GM04504 (cell line): ENCODE results near the gene PRDM16.

Source experiments
- DNase-seq: peaks from one replicate; pipeline ENCODE4 v3.0.0-alpha.2; 2012; ENCODE audit warnings: low read depth

Gene PRDM16

GRCh38 chr1:3306583-3307291 is 237.7 kb downstream of the PRDM16 start:
- peak; percentile 63 for DNase-seq

- DNase-seq, result no peak
Observed at GRCh38 chr1:3307359-3307758, 238.4 kb downstream of the PRDM16 start.

DNA sequence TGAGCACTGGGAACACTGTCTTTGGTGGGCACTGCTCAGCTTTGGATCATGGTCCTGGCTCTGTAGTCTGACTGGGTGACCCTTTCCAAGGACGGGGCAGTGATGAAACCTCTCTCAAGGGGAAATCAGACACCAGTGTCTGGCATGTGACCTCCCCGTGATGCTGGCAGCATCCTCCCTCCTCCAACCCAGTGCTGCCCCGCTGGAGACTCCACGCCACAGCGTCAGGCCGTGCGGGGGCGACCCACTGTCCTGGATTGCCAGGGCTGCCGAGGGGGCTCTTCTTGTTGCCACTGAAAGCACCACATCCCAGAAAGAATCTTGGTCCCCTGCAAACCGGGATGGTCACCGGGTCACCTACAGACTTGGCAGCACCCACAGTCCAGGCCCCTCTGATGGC is 239.1 kb downstream of the PRDM16 start:
- DNase-seq, result no peak

DNA sequence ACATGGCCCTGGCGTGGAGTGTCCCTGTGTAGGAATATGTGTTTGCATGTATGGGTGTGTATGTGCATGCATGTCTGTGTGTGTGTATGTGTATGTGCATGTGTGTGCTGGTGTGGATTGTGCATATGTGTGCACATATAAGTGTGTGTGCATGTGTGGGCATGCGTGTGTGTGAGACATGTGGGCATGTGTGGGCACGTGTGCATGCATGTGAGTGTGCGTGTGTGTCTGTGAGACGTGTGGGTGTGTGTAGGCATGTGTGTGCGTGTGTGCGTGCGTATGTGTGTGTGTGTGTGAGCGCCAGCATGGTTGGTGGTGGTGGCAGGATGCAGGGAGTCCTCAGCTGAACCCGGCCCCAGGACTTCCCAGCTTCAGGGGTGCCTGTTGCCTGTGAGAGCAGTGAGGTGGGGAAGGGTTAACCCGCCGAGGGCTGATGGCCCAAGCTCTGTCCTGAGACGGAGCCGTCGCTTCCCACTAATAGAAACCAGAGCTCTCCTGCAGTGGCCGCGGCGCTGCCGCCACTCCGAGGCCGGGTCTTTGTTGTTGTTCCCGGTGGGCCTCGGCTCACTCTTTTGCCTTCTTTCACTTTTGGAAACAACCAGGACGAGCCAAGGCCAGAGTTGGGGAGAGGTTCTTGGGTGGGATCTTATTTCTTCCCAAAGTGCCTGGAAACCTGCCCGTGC is 241.9 kb downstream of the PRDM16 start:
- DNase-seq, result no peak

GRCh38 chr1:3311711-3312110 is 242.7 kb downstream of the PRDM16 start:
- DNase-seq, result no peak

- no peak for DNase-seq
Observed at GRCh38 chr1:3312310-3312897, 243.4 kb downstream of the PRDM16 start.

GRCh38 chr1:3312898-3313575 is 244.0 kb downstream of the PRDM16 start:
- DNase-seq, result peak; percentile 98

DNA sequence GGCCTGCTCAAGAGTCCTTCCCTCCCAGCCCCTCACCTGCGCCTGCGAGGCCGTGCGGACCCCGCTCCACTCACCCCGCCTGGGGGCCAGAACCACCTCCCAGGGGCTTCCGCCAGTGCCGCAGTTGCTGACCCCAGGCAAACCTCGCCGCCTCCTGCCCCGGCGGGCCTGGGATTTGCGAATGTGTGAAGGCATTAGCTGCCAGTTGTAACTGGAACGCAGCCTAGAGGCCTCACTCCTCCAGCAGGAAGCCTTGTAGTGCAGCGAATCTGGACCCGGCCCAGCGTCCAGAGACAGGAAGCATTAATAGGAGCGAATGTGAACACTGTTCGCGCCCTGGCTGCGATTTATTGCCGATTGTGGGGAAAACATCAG is 244.6 kb downstream of the PRDM16 start:
- DNase-seq, result peak; percentile 79

GRCh38 chr1:3314491-3315381 is 245.7 kb downstream of the PRDM16 start:
- peak; percentile 21 for DNase-seq

DNA sequence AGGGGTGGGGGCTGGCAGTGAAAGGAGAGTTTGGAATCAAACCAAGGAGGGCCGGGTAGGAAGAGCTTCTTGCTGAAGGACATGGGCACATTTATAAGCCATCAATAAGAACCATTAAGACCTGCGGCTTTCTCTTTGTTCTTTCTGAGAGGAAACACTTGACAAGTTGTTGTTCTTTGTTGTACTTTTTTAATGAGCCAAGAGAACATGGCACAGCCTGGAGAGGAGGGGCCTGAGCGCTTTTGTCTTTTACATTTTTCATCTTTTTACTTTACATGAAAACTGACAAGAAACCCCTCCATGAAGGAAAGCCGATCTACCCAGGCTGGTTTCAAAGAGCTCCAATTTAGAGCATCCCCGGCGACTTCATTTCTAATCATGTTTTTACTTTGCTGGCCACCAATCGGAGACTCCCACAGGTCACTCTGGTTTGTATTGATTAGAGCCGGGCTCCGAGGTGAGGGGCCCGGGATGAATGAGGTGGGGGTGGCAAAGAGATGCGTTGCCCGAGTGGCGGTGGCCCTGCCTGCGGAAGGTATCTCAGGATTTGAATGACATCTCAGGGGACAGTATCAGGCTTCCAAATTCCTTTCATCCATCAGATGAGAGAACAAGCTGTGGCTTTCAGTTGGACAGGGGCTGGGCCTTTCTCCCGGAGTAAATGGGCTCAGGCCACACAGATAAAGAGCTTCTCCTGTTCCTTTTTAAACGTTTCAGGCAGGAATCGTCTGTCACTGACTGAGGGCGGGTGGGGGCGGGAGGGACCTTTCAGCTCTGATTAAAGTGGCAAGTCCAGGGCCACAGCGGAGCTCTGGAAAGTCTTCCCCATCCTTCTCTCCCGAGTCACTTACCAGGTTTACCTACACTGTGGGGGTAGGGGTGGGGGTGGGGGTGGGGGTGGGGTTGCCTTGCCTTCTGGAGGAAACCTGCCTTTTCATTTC is 246.7 kb downstream of the PRDM16 start:
- no peak for DNase-seq

DNA sequence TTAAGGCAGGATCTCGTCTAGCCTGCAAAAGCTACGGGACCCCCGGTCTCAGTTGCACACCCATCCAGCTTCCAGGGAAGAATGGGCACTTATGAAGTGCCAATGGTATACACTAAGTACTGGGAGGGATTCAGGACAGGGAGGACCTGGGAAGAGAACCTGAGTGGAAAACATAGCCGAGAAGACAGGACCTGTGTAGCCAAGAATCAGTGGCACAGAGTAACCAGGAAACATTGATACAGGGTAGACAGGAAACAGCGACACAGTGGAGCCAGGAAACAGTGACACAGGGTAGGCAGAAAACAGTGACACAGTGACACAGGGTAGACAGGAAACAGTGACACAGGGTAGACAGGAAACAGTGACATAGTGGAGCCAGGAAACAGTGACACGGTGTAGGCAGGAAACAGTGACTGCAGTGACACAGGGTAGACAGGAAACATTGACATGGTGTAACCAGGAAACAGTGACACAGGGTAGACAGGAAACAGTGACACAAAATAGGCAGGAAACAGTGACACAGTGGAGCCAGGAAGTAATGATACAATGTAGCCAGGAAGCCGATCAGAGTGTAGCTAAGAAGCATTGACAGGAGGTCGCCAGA is 247.4 kb downstream of the PRDM16 start:
- no peak for DNase-seq

DNA sequence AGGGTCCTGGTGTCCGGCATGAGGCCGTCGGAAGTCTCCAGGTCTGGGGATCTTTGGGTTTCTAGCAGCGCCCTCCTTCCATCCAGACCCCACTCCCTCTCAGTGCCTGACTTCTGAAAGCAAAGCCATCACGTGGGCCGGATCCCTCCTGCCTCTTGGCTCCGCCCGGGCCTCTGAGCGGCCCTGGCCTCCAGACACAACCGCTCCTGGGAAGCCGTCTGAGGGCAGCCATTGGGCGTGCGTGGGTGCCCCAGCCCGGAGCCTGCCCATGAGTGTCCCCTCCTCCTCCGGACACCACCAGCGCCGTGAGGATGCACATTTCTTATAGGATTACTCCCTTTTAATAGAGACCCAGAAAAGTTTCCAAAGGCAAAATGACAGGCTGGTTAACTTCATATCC is 248.5 kb downstream of the PRDM16 start:
- no peak for DNase-seq

- DNase-seq, result no peak
Observed at GRCh38 chr1:3318329-3318728, 249.3 kb downstream of the PRDM16 start.

DNA sequence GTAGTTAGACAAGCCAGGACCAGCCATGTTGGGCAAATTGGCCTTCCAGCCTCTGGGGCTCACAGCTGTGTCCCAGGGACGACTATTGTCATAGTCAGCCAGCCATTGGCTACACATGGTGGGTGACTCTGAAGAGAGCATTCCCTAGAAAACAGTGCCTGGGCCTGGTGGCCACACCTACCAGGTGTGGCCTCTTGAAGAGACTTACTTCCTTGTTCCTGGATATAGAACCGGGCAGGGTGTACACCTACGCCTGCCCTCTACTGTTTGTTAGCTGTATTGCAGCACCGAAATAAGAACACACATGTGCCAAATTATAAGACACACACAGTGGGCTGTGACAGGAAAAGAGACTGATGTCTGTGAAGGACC is 250.9 kb downstream of the PRDM16 start:
- peak; percentile 13 for DNase-seq

- DNase-seq, result no peak
Observed at GRCh38 chr1:3320246-3321152, 251.5 kb downstream of the PRDM16 start.

GRCh38 chr1:3321559-3322449 is 252.8 kb downstream of the PRDM16 start:
- DNase-seq, result no peak

DNA sequence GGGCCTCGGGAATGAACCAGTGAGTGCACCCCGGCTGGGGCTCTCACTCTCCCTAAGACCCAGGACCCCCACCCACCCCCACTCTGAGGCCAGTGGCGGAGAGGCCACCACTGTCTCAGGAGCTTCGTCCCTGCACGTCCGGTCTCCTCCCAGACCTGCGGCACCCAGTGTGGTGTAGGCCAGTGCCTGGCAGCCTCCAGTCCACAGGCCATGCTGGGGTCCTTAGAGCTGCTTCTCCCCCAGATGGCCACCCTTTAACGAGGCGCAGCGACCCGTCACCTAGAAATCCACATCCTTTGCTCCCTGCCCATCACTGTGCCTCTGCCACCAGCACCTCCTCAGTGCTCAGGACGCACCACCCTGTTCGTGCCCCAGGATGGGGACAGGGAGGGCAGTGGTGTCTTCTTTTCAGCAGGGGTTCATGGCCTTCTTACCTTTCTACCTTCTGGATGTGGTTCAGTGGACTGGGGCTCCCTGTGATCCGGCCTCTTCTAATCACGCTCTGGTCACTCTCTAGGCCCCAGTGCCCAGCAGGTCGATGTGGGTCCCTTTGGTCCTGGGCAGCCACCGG is 253.5 kb downstream of the PRDM16 start:
- DNase-seq, result no peak
